ENCODE results near the gene CNR2.

DNA sequence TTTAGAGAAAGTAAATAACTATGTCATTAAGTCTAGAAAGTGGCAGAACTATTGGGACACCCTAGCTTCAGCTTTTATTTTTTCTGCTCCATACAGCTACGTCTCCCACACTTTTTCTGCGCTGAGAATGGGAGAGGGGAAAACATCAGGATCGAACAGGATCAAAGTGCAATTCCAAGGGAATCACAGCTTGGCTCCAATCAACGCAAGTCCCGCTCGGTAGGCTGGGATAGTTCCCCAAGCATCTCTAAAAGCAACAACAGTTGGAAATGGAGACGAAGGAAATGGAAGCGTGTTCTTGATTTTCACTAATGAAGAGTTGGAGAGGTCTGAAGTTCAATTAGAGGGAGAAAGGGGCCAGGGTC lies 88.5 kb downstream of the CNR2 start:
- no peak for TF ChIP-seq POLR2A (IDR thresholded peaks at IDR 0.05)
- TF ChIP-seq, protein P1, sequence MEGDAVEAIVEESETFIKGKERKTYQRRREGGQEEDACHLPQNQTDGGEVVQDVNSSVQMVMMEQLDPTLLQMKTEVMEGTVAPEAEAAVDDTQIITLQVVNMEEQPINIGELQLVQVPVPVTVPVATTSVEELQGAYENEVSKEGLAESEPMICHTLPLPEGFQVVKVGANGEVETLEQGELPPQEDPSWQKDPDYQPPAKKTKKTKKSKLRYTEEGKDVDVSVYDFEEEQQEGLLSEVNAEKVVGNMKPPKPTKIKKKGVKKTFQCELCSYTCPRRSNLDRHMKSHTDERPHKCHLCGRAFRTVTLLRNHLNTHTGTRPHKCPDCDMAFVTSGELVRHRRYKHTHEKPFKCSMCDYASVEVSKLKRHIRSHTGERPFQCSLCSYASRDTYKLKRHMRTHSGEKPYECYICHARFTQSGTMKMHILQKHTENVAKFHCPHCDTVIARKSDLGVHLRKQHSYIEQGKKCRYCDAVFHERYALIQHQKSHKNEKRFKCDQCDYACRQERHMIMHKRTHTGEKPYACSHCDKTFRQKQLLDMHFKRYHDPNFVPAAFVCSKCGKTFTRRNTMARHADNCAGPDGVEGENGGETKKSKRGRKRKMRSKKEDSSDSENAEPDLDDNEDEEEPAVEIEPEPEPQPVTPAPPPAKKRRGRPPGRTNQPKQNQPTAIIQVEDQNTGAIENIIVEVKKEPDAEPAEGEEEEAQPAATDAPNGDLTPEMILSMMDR (IDR thresholded peaks at IDR 0.05 in 8 of 11, conservative IDR thresholded peaks at IDR 0.05 in 3 of 11): no peak
